ENCODE measurements around the gene F2RL2. TPM values are rescaled to one million over a fixed set of nuclear protein-coding genes. Genes with fewer than 3 reads are reported as not detected.
"Not testable (repeated sequence)": the region's sequence is repeated elsewhere in the genome, so short reads cannot be mapped to it uniquely, and the experiment has no call there.

Gene F2RL2
- total and polyA plus RNA-seq, 4 donors = 0.08 to 1.3 (median 0.78) TPM

- H3K9me3 ChIP-seq (ENCODE audit: control insufficient read depth in 4 of 4, low read length in 3 of 4) = no peaks in the 10 kb centered on the region
- H3K36me3 ChIP-seq (ENCODE audit: control insufficient read depth in 4 of 4, insufficient read depth in 3 of 4, low read depth in 1 of 4, low read length in 3 of 4) = peaks cover 0 to 46% (median 25%) of the 10 kb centered on the region in 4 donors
- H3K9ac ChIP-seq (ENCODE audit: low read depth in 1 of 2, low read length in 2 of 2) = no peak overlapping the region
- H3K4me1 ChIP-seq (ENCODE audit: control insufficient read depth in 4 of 4, insufficient read depth in 4 of 4, low read length in 3 of 4) = no peaks in the 10 kb centered on the region
- H3K4me3 ChIP-seq (ENCODE audit: low read depth in 1 of 3, low read length in 3 of 3) = no peak overlapping the region
- no peak overlapping the region for H3K27ac ChIP-seq (ENCODE audit: low read depth in 1 of 2, low read length in 2 of 2)
- peak in 1 of 2 donors; percentile 39 for TF ChIP-seq JUND (IDR thresholded peaks at IDR 0.05)
- TF ChIP-seq NR2F2 (IDR thresholded peaks at IDR 0.05) = no peak
- WGBS = 73% methylated on average over 2 of the region's 2 CpGs
- no peak for DNase-seq (ENCODE audit: low spot score)
- H3K27me3 ChIP-seq (ENCODE audit: control insufficient read depth in 4 of 4, insufficient read depth in 4 of 4, low read length in 3 of 4) = no peaks in the 10 kb centered on the region
Measured at GRCh38 chr5:76604838-76605237, 18.4 kb downstream of the F2RL2 start.

GRCh38 chr5:76603991-76604390, 19.2 kb downstream of the F2RL2 start:
- H3K27me3 ChIP-seq (ENCODE audit: control insufficient read depth in 4 of 4, insufficient read depth in 4 of 4, low read length in 3 of 4); H3K9me3 ChIP-seq (ENCODE audit: control insufficient read depth in 4 of 4, low read length in 3 of 4); H3K9ac ChIP-seq (ENCODE audit: low read depth in 1 of 2, low read length in 2 of 2); H3K4me1 ChIP-seq (ENCODE audit: control insufficient read depth in 4 of 4, insufficient read depth in 4 of 4, low read length in 3 of 4); H3K4me3 ChIP-seq (ENCODE audit: low read depth in 1 of 3, low read length in 3 of 3); H3K27ac ChIP-seq (ENCODE audit: low read depth in 1 of 2, low read length in 2 of 2); DNase-seq (ENCODE audit: low spot score): not testable (repeated sequence)
- peaks cover 0 to 46% (median 25%) of the 10 kb centered on the region in 4 donors for H3K36me3 ChIP-seq (ENCODE audit: control insufficient read depth in 4 of 4, insufficient read depth in 3 of 4, low read depth in 1 of 4, low read length in 3 of 4)
- WGBS = 80% methylated on average over 1 of the region's 1 CpG

- no peak for DNase-seq (ENCODE audit: low spot score)
- no peak overlapping the region for H3K9ac ChIP-seq (ENCODE audit: low read depth in 1 of 2, low read length in 2 of 2)
- H3K27me3 ChIP-seq (ENCODE audit: control insufficient read depth in 4 of 4, insufficient read depth in 4 of 4, low read length in 3 of 4) = no peaks in the 10 kb centered on the region
- no peak overlapping the region for H3K4me3 ChIP-seq (ENCODE audit: low read depth in 1 of 3, low read length in 3 of 3)
- no peaks in the 10 kb centered on the region for H3K9me3 ChIP-seq (ENCODE audit: control insufficient read depth in 4 of 4, low read length in 3 of 4)
- H3K36me3 ChIP-seq (ENCODE audit: control insufficient read depth in 4 of 4, insufficient read depth in 3 of 4, low read depth in 1 of 4, low read length in 3 of 4) = peaks cover 5 to 51% (median 26%) of the 10 kb centered on the region in 4 donors
- TF ChIP-seq SP1 (IDR thresholded peaks at IDR 0.05) (no peak), NR2F2 (IDR thresholded peaks at IDR 0.05) (no peak), RXRA (IDR thresholded peaks at IDR 0.05) (no peak), MAX (IDR thresholded peaks at IDR 0.05) (no peak), HNF4G (IDR thresholded peaks at IDR 0.05) (no peak), EGR1 (IDR thresholded peaks at IDR 0.05; ENCODE audit: low read depth in 2 of 2) (no peak), REST (IDR thresholded peaks at IDR 0.05) (no peak), YY1 (IDR thresholded peaks at IDR 0.05) (no peak), FOXA2 (IDR thresholded peaks at IDR 0.05) (no peak), HNF4A (conservative IDR thresholded peaks at IDR 0.05) (no peak), GABPA (IDR thresholded peaks at IDR 0.05 in 1 of 2, conservative IDR thresholded peaks at IDR 0.05 in 1 of 2) (no peak), CTCF (IDR thresholded peaks at IDR 0.05; ENCODE audit: low read depth, low read length, missing input control) (no peak), ATF3 (IDR thresholded peaks at IDR 0.05) (no peak)
- no peaks in the 10 kb centered on the region for H3K4me1 ChIP-seq (ENCODE audit: control insufficient read depth in 4 of 4, insufficient read depth in 4 of 4, low read length in 3 of 4)
- WGBS = 89% methylated on average over 2 of the region's 2 CpGs
- no peak overlapping the region for H3K27ac ChIP-seq (ENCODE audit: low read depth in 1 of 2, low read length in 2 of 2)
Measured at GRCh38 chr5:76602094-76602726, 21.0 kb downstream of the F2RL2 start.

Measured in liver (tissue), 9 donors.